ENCODE data around the gene DNAI2. TPM values are rescaled to one million over a fixed set of nuclear protein-coding genes. Genes with fewer than 3 reads are reported as not detected.

The DNAI2 gene
- total RNA-seq, 1 experiment from 2014 or later, result not detected

- Histone ChIP-seq H2AFZ (ENCODE audit: low read length) (no peak overlapping the region), H3K36me3 (ENCODE audit: low read depth, low read length) (no peaks in the 10 kb centered on the region), H3K4me1 (ENCODE audit: insufficient read depth, low read length) (no peaks in the 10 kb centered on the region), H3F3A (ENCODE audit: low read length, unreplicated experiment) (no peaks in the 10 kb centered on the region), H3K9me3 (ENCODE audit: low read length) (no peaks in the 10 kb centered on the region), H3K4me2 (ENCODE audit: low read length) (no peak overlapping the region), H3K9ac (ENCODE audit: low read length) (no peak overlapping the region), H3K79me2 (ENCODE audit: low read length) (no peaks in the 10 kb centered on the region), H3K4me3 (ENCODE audit: low read length) (no peak overlapping the region), H3K27ac (ENCODE audit: low read length) (no peak overlapping the region), H3K9me2 (replicated peaks; ENCODE audit: low read length) (no peaks in the 10 kb centered on the region), H4K20me1 (ENCODE audit: low read length) (no peaks in the 10 kb centered on the region), H3K27me3 (ENCODE audit: low read length) (peaks cover 84% of the 10 kb centered on the region)
- TF ChIP-seq CTCF (conservative IDR thresholded peaks at IDR 0.05; ENCODE audit: low read depth, low read length) (no peak), EZH2phosphoT487 (IDR thresholded peaks at IDR 0.05; ENCODE audit: borderline replicate concordance, low read length) (no peak), EZH2 (IDR thresholded peaks at IDR 0.05; ENCODE audit: low read length, unreplicated experiment) (no peak)
- DNase-seq (no peak), ATAC-seq (no peak)
- ChIA-PET CTCF (interaction anchor here (0.6 kb wide), 1 partner anchor 39 kb away, joined by 7 read pairs; no protein-coding TSS in a partner anchor), POLR2A (ENCODE audit: unreplicated experiment) (no interaction called here)
- BruUV-seq (replicated peaks), result no TSS peak
- intact Hi-C loops (cut with micrococcal nuclease), result no loop called here
These were observed 84.7 kb downstream of the DNAI2 start for GRCh38 chr17:74358697-74359096.

GRCh38 chr17:74359916-74360315 lies 85.9 kb downstream of the DNAI2 start:
- CTCF ChIA-PET, result no interaction called here
- Histone ChIP-seq H3K4me2 (ENCODE audit: low read length) (no peak overlapping the region), H3K27me3 (ENCODE audit: low read length) (peaks cover 79% of the 10 kb centered on the region), H3K9me3 (ENCODE audit: low read length) (no peaks in the 10 kb centered on the region), H4K20me1 (ENCODE audit: low read length) (no peaks in the 10 kb centered on the region), H3K79me2 (ENCODE audit: low read length) (no peaks in the 10 kb centered on the region), H3K4me3 (ENCODE audit: low read length) (no peak overlapping the region), H3K36me3 (ENCODE audit: low read depth, low read length) (no peaks in the 10 kb centered on the region), H3K9ac (ENCODE audit: low read length) (no peak overlapping the region), H3K4me1 (ENCODE audit: insufficient read depth, low read length) (no peaks in the 10 kb centered on the region), H2AFZ (ENCODE audit: low read length) (no peak overlapping the region), H3K27ac (ENCODE audit: low read length) (no peak overlapping the region), H3K9me2 (replicated peaks; ENCODE audit: low read length) (no peaks in the 10 kb centered on the region), H3F3A (ENCODE audit: low read length, unreplicated experiment) (no peaks in the 10 kb centered on the region)
- DNase-seq, result no peak
- no TSS peak for BruUV-seq (replicated peaks)
- POLR2A ChIA-PET (ENCODE audit: unreplicated experiment), result no interaction called here
- no peak for ATAC-seq
- TF ChIP-seq EZH2phosphoT487 (IDR thresholded peaks at IDR 0.05; ENCODE audit: borderline replicate concordance, low read length) (no peak), EZH2 (IDR thresholded peaks at IDR 0.05; ENCODE audit: low read length, unreplicated experiment) (no peak), CTCF (conservative IDR thresholded peaks at IDR 0.05; ENCODE audit: low read depth, low read length) (no peak)
- intact Hi-C loops (cut with micrococcal nuclease), result loop anchor here (5.0 kb wide), 1 partner anchor 148 kb away; the partner anchor contains the start of gene TTYH2

- H3K27ac ChIP-seq (ENCODE audit: low read length), result no peak overlapping the region
- no peak overlapping the region for H3K4me3 ChIP-seq (ENCODE audit: low read length)
- no TSS peak for BruUV-seq (replicated peaks)
- no peak overlapping the region for H2AFZ ChIP-seq (ENCODE audit: low read length)
- ATAC-seq (no peak), DNase-seq (no peak)
- H3K4me2 ChIP-seq (ENCODE audit: low read length), result no peak overlapping the region
- CTCF ChIA-PET, result interaction anchor here (1.0 to 1.4 kb wide), 4 partner anchors 15 to 148 kb away, joined by 3 to 7 read pairs (median 3); partner anchors contain the start of gene TTYH2
- POLR2A ChIA-PET (ENCODE audit: unreplicated experiment), result no interaction called here
- H3K4me1 ChIP-seq (ENCODE audit: insufficient read depth, low read length), result no peaks in the 10 kb centered on the region
- no peak overlapping the region for H3K9ac ChIP-seq (ENCODE audit: low read length)
- H4K20me1 ChIP-seq (ENCODE audit: low read length), result no peaks in the 10 kb centered on the region
- TF ChIP-seq EZH2 (IDR thresholded peaks at IDR 0.05; ENCODE audit: low read length, unreplicated experiment) (no peak), CTCF (conservative IDR thresholded peaks at IDR 0.05; ENCODE audit: low read depth, low read length) (no peak), EZH2phosphoT487 (IDR thresholded peaks at IDR 0.05; ENCODE audit: borderline replicate concordance, low read length) (no peak)
- no peaks in the 10 kb centered on the region for H3K9me2 ChIP-seq (replicated peaks; ENCODE audit: low read length)
- no peaks in the 10 kb centered on the region for H3F3A ChIP-seq (ENCODE audit: low read length, unreplicated experiment)
- H3K27me3 ChIP-seq (ENCODE audit: low read length), result peaks cover 71% of the 10 kb centered on the region
- H3K79me2 ChIP-seq (ENCODE audit: low read length), result no peaks in the 10 kb centered on the region
- H3K9me3 ChIP-seq (ENCODE audit: low read length), result no peaks in the 10 kb centered on the region
- no peaks in the 10 kb centered on the region for H3K36me3 ChIP-seq (ENCODE audit: low read depth, low read length)
- intact Hi-C loops (cut with micrococcal nuclease), result loop anchor here (1.0 to 5.0 kb wide), 2 partner anchors 55 to 149 kb away; partner anchors contain the start of gene TTYH2
These were observed 86.8 kb downstream of the DNAI2 start for GRCh38 chr17:74360899-74361229.
